ENCODE results near the gene SCARF1.
"Not testable (repeated sequence)": the region's sequence is repeated elsewhere in the genome, so short reads cannot be mapped to it uniquely, and the experiment has no call there.

GRCh38 chr17:1652794-1653193 lies 7.3 kb upstream of the SCARF1 start:
- not testable (repeated sequence) for TF ChIP-seq TAF1 (IDR thresholded peaks at IDR 0.05; ENCODE audit: low read depth, low read length); POLR2A (IDR thresholded peaks at IDR 0.05; ENCODE audit: low read depth, low read length); PAX5 (IDR thresholded peaks at IDR 0.05; ENCODE audit: insufficient read depth, low read length, severe bottlenecking); POLR2AphosphoS5 (IDR thresholded peaks at IDR 0.05; ENCODE audit: low read depth, low read length); POU2F2 (IDR thresholded peaks at IDR 0.05; ENCODE audit: low read depth, low read length); SPI1 (IDR thresholded peaks at IDR 0.05; ENCODE audit: low read depth, low read length)
